ENCODE measurements around the gene CLECL1. TPM values are rescaled to one million over a fixed set of nuclear protein-coding genes. Genes with fewer than 3 reads are reported as not detected.

Gene CLECL1
- total RNA-seq, 1 donor from 2014 or later, result not detected

GRCh38 chr12:9725213-9725870, 7.6 kb downstream of the CLECL1 start:
- no peaks in the 10 kb centered on the region for H3K36me3 ChIP-seq
- no peaks in the 10 kb centered on the region for H3K4me1 ChIP-seq
- H3K9me3 ChIP-seq, result no peaks in the 10 kb centered on the region
- intact Hi-C loops (cut with DNase I), result no loop called here
- no peak overlapping the region for H3K4me3 ChIP-seq
- H3K27me3 ChIP-seq, result no peaks in the 10 kb centered on the region
- no peak overlapping the region for H3K27ac ChIP-seq
- DNase-seq (ENCODE audit: low spot score in 2 of 2), result no peak
- no peak for TF ChIP-seq CTCF (IDR thresholded peaks at IDR 0.05)

GRCh38 chr12:9724023-9724422, 8.9 kb downstream of the CLECL1 start:
- Histone ChIP-seq H3K36me3 (no peaks in the 10 kb centered on the region), H3K4me1 (no peaks in the 10 kb centered on the region), H3K9me3 (no peaks in the 10 kb centered on the region), H3K27me3 (no peaks in the 10 kb centered on the region), H3K27ac (no peak overlapping the region), H3K4me3 (no peak overlapping the region)
- no peak for DNase-seq (ENCODE audit: low spot score in 2 of 2)
- intact Hi-C loops (cut with DNase I), result no loop called here
- no peak for TF ChIP-seq CTCF (IDR thresholded peaks at IDR 0.05)

- TF ChIP-seq CTCF (IDR thresholded peaks at IDR 0.05), result no peak
- DNase-seq (ENCODE audit: low spot score in 2 of 2), result no peak
- H3K9me3 ChIP-seq, result no peaks in the 10 kb centered on the region
- no peaks in the 10 kb centered on the region for H3K4me1 ChIP-seq
- intact Hi-C loops (cut with DNase I), result no loop called here
- H3K27me3 ChIP-seq, result no peaks in the 10 kb centered on the region
- no peak overlapping the region for H3K4me3 ChIP-seq
- no peaks in the 10 kb centered on the region for H3K36me3 ChIP-seq
- H3K27ac ChIP-seq, result no peak overlapping the region
Measured at GRCh38 chr12:9721394-9722092, 11.4 kb downstream of the CLECL1 start.

GRCh38 chr12:9719790-9720189, 13.1 kb downstream of the CLECL1 start:
- Histone ChIP-seq H3K27me3 (no peaks in the 10 kb centered on the region), H3K9me3 (no peaks in the 10 kb centered on the region), H3K4me1 (no peaks in the 10 kb centered on the region), H3K36me3 (no peaks in the 10 kb centered on the region), H3K27ac (no peak overlapping the region), H3K4me3 (no peak overlapping the region)
- DNase-seq (ENCODE audit: low spot score in 2 of 2), result no peak
- TF ChIP-seq CTCF (IDR thresholded peaks at IDR 0.05), result no peak
- intact Hi-C loops (cut with DNase I), result no loop called here

- intact Hi-C loops (cut with DNase I), result no loop called here
- H3K4me3 ChIP-seq, result no peak overlapping the region
Measured at GRCh38 chr12:9718968-9719367, 13.9 kb downstream of the CLECL1 start.

More at GRCh38 chr12:9718968-9719367, 13.9 kb downstream of the CLECL1 start:
- H3K36me3 ChIP-seq, result no peaks in the 10 kb centered on the region
- no peak overlapping the region for H3K27ac ChIP-seq
- TF ChIP-seq CTCF (IDR thresholded peaks at IDR 0.05), result no peak
- no peak for DNase-seq (ENCODE audit: low spot score in 2 of 2)
- H3K4me1 ChIP-seq, result no peaks in the 10 kb centered on the region
- no peaks in the 10 kb centered on the region for H3K9me3 ChIP-seq
- no peaks in the 10 kb centered on the region for H3K27me3 ChIP-seq

Data from ascending aorta (tissue), 2 donors.